ENCODE data around the gene TNRC6B. TPM values are rescaled to one million over a fixed set of nuclear protein-coding genes. Genes with fewer than 3 reads are reported as not detected.

The TNRC6B gene
- total RNA-seq, 2 experiments from 2014 or later: 37.0 to 63.7 TPM

DNA sequence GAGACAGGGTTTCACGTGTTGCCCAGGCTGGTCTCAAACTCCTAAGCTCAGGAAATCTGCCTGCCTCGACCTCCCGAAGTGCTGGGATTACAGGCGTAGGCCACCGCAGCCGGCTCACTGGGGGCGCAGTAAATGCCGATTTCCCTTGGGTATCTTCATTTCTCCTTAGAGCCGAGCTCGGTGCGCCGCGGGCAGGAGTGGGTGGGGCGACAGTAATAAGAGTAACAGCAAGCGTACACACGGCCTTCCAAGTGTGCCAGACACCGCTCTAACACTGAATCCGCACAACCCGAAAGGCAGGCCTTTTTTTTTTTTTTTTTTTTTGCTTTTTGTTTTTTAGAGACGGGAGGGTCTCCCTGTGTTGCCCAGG, 168.1 kb downstream of the TNRC6B start:
- no peaks in the 10 kb centered on the region for H4K20me1 ChIP-seq (ENCODE audit: insufficient read depth, low read length)
- ChIA-PET POLR2A (interaction anchor here (0.6 to 3.8 kb wide), 13 partner anchors 68 to 1182 kb away, joined by 3 to 14 read pairs (median 4); no protein-coding TSS in a partner anchor), CTCF (ENCODE audit: unreplicated experiment) (interaction anchor here (0.6 kb wide), 1 partner anchor 33 kb away, joined by 4 read pairs; no protein-coding TSS in a partner anchor)
- H3K9me2 ChIP-seq (ENCODE audit: insufficient read depth, low read length): no peaks in the 10 kb centered on the region
- peaks cover 27% of the 10 kb centered on the region for H3K36me3 ChIP-seq (ENCODE audit: insufficient read depth, low read length)
- intact Hi-C loops (cut with micrococcal nuclease; ENCODE audit: unreplicated experiment): loop anchor here (1.0 to 5.0 kb wide), 4 partner anchors 133 to 813 kb away; partner anchors contain the start of gene RPS19BP1
- peak overlapping the region; percentile 80 for H3K4me3 ChIP-seq (ENCODE audit: low read depth, low read length, poor library complexity, severe bottlenecking)
- H3K79me2 ChIP-seq (ENCODE audit: insufficient read depth, low read depth, low read length): peaks cover 51% of the 10 kb centered on the region
- H3K27ac ChIP-seq (ENCODE audit: low read depth, low read length, poor library complexity, severe bottlenecking): peak overlapping the region; percentile 96
- peak overlapping the region; percentile 87 for H3K4me2 ChIP-seq (ENCODE audit: low read length)
- H3K9me3 ChIP-seq (ENCODE audit: low read length): no peaks in the 10 kb centered on the region
- H3K4me1 ChIP-seq (ENCODE audit: insufficient read depth, low read length, poor library complexity, severe bottlenecking): peaks cover 30% of the 10 kb centered on the region
- peak; percentile 69 for DNase-seq (ENCODE audit: low spot score)
- TSS peak; percentile 97 for BruUV-seq (replicated peaks)
- peak overlapping the region; percentile 42; the same call in 1 of the 2 replicates for H2AFZ ChIP-seq (ENCODE audit: low read length)
- TF ChIP-seq, protein P1, sequence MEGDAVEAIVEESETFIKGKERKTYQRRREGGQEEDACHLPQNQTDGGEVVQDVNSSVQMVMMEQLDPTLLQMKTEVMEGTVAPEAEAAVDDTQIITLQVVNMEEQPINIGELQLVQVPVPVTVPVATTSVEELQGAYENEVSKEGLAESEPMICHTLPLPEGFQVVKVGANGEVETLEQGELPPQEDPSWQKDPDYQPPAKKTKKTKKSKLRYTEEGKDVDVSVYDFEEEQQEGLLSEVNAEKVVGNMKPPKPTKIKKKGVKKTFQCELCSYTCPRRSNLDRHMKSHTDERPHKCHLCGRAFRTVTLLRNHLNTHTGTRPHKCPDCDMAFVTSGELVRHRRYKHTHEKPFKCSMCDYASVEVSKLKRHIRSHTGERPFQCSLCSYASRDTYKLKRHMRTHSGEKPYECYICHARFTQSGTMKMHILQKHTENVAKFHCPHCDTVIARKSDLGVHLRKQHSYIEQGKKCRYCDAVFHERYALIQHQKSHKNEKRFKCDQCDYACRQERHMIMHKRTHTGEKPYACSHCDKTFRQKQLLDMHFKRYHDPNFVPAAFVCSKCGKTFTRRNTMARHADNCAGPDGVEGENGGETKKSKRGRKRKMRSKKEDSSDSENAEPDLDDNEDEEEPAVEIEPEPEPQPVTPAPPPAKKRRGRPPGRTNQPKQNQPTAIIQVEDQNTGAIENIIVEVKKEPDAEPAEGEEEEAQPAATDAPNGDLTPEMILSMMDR (conservative IDR thresholded peaks at IDR 0.05; ENCODE audit: low read length): 0 out of 2 replicates have a peak, but pooled peaks have one; percentile 24
- TF ChIP-seq EZH2phosphoT487 (IDR thresholded peaks at IDR 0.05; ENCODE audit: borderline replicate concordance, low read depth, low read length): no peak

DNA sequence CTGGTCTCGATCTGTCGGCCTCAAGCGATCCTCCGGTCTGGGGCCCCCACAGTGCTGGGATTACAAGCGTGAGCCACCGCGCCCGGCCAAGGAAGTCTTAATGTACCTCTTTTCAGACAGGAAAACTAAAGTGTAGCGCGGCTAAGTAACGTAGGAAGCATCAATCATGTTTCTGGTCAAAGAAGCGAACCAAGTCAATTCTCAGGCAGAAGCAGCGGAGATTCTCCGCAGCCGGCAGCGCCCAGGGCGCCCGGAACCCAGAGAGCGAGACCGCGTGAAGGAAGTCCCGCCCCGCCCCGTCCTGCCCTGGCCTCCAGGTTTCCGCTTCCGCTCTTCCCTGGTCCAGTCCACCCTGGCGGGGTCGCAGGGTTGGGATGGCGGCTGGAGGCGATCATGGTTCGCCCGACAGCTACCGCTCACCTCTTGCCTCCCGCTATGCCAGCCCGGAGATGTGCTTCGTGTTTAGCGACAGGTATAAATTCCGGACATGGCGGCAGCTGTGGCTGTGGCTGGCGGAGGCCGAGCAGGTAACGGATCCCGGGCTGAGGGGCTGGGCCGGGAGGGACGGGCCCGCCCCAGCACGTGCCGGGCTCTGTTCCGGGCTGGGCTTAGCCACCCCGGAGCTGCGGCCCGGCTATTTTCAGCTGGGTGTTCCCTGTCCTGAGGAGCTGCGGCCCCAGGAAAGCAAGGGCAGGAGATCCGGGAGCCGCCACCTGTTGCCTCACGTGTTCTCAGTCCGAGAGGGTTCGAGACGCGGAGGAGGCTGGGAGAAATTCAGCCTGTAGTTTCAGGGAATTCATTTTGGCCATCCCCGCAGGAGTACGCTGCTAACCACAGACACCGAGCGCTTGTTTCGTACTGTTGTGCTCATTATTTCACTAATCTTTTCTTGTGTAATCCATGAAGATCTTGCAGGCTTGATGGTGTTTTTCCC, 168.7 kb downstream of the TNRC6B start, which contains the start of gene ADSL:
TSS of gene ADSL (plus strand) at position 316 of the 934 bp plus-strand sequence. CDS start at position 375, 59 bp downstream.
- Histone ChIP-seq H4K20me1 (ENCODE audit: insufficient read depth, low read length) (no peaks in the 10 kb centered on the region), H3K9me2 (ENCODE audit: insufficient read depth, low read length) (no peaks in the 10 kb centered on the region), H2AFZ (ENCODE audit: low read length) (peak within 1 kb of the TSS; percentile 42), H3K79me2 (ENCODE audit: insufficient read depth, low read depth, low read length) (peaks cover 57% of the 10 kb centered on the region), H3K4me2 (ENCODE audit: low read length) (peak within 1 kb of the TSS; percentile 87), H3K9me3 (ENCODE audit: low read length) (no peaks in the 10 kb centered on the region), H3K4me1 (ENCODE audit: insufficient read depth, low read length, poor library complexity, severe bottlenecking) (peaks cover 29% of the 10 kb centered on the region), H3K27ac (ENCODE audit: low read depth, low read length, poor library complexity, severe bottlenecking) (peak within 1 kb of the TSS; percentile 96), H3K4me3 (ENCODE audit: low read depth, low read length, poor library complexity, severe bottlenecking) (peak within 1 kb of the TSS; percentile 80), H3K36me3 (ENCODE audit: insufficient read depth, low read length) (peaks cover 33% of the 10 kb centered on the region)
- ChIA-PET CTCF (ENCODE audit: unreplicated experiment) (interaction anchor here (0.6 kb wide), 1 partner anchor 33 kb away, joined by 4 read pairs; no protein-coding TSS in a partner anchor), POLR2A (interaction anchor here (0.6 to 3.8 kb wide), 14 partner anchors 68 to 1182 kb away, joined by 3 to 14 read pairs (median 4); no protein-coding TSS in a partner anchor)
- peak; percentile 91 for DNase-seq (ENCODE audit: low spot score)
- no peak for TF ChIP-seq EZH2phosphoT487 (IDR thresholded peaks at IDR 0.05; ENCODE audit: borderline replicate concordance, low read depth, low read length)
- TF ChIP-seq, protein P1 (conservative IDR thresholded peaks at IDR 0.05; ENCODE audit: low read length): no peak
- intact Hi-C loops (cut with micrococcal nuclease; ENCODE audit: unreplicated experiment): loop anchor here (1.0 to 5.0 kb wide), 4 partner anchors 134 to 814 kb away; partner anchors contain the start of gene RPS19BP1
- BruUV-seq (replicated peaks): no TSS peak

Data from OCI-LY7 (cell line).